ENCODE data around the gene BANK1.

- TF ChIP-seq EZH2 (IDR thresholded peaks at IDR 0.05), result no peak
- TF ChIP-seq POLR2AphosphoS5 (IDR thresholded peaks at IDR 0.05; ENCODE audit: borderline replicate concordance, low read depth, low read length), result no peak
- no peak for TF ChIP-seq FOXP2 (optimal IDR thresholded peaks at IDR 0.05; ENCODE audit: control extremely low read depth, extremely low read length, insufficient read depth)
These were observed 130.8 kb downstream of the BANK1 start for GRCh38 chr4:101921370-101921769.

Measured in SK-N-MC (cell line).